Naive thymus-derived CD4-positive, alpha-beta T cell (primary cell): ENCODE data around the gene PRPF6. TPM values are rescaled to one million over a fixed set of nuclear protein-coding genes. Genes with fewer than 3 reads are reported as not detected.

Source experiments
- ATAC-seq: fragments of 150-1000 bp; cut with Tn5 transposase; 2 replicates; pipeline ENCODE4 v1.10.0; 2021; ENCODE audit warnings: mild to moderate bottlenecking, moderate library complexity
- CTCF ChIA-PET: fragments of 350-600 bp; sonication (Branson Sonifier 250); formaldehyde crosslinking; loops from one replicate; lab custom pipeline; 2021; ENCODE audit warnings: antibody characterized with exemption; lab: Charles Lee
- POLR2A ChIA-PET: fragments of 350-600 bp; sonication (Branson Sonifier 250); formaldehyde crosslinking; loops from one replicate; lab custom pipeline; 2021; ENCODE audit warnings: antibody characterized with exemption, inconsistent platforms; lab: Charles Lee
- DNase-seq, 9 donors: peaks; one replicate each; pipeline versions ENCODE4 v3.0.0 to v3.0.0-alpha.2; 2020 to 2022; ENCODE audit warnings: mixed read lengths in 1 of 9
- H3K27ac ChIP-seq: one replicate; pipeline ENCODE4 v1.7.0; 2013; ENCODE audit warnings: mild to moderate bottlenecking, low read depth, low read length, moderate library complexity
- H3K27me3 ChIP-seq, 2 donors: one replicate each; pipeline ENCODE4 v1.7.0; 2013; ENCODE audit warnings: low read length in 2 of 2, mild to moderate bottlenecking in 2 of 2, moderate library complexity in 2 of 2; ENCODE audit not compliant: control insufficient read depth in 2 of 2, insufficient read depth in 2 of 2
- H3K36me3 ChIP-seq, 3 experiments: 1 replicate in 2 of 3; 2 replicates in 1 of 3; pipeline ENCODE4 v1.7.0; 2013; ENCODE audit warnings: low read length in 3 of 3, mild to moderate bottlenecking in 3 of 3, moderate library complexity in 1 of 3; ENCODE audit not compliant: insufficient read depth in 3 of 3, control insufficient read depth in 2 of 3
- H3K4me1 ChIP-seq, 2 donors: one replicate each; pipeline ENCODE4 v1.7.0; 2013; ENCODE audit warnings: low read length in 2 of 2, mild to moderate bottlenecking in 2 of 2, moderate library complexity in 1 of 2; ENCODE audit not compliant: control insufficient read depth in 2 of 2, insufficient read depth in 2 of 2
- H3K4me3 ChIP-seq: 2 replicates; pipeline ENCODE4 v1.7.0; 2013; ENCODE audit warnings: mild to moderate bottlenecking, low read length
- H3K9me3 ChIP-seq, 3 experiments: 1 replicate in 2 of 3; 2 replicates in 1 of 3; pipeline ENCODE4 v1.7.0; 2013; ENCODE audit warnings: low read length in 3 of 3; ENCODE audit not compliant: control insufficient read depth in 2 of 3
- H3K27ac Mint-ChIP-seq, 9 donors: one replicate each; pipeline ENCODE4 v1.8.0; 2020 to 2022; ENCODE audit warnings: mixed read lengths in 9 of 9, mild to moderate bottlenecking in 8 of 9, moderate library complexity in 5 of 9, inconsistent platforms in 2 of 9
- H3K27me3 Mint-ChIP-seq, 5 donors: one replicate each; pipeline ENCODE4 v1.8.0; 2021 to 2022; ENCODE audit warnings: mixed read lengths in 5 of 5, mild to moderate bottlenecking in 1 of 5
- H3K36me3 Mint-ChIP-seq, 5 donors: one replicate each; pipeline ENCODE4 v1.8.0; 2020 to 2022; ENCODE audit warnings: mixed read lengths in 5 of 5, mild to moderate bottlenecking in 3 of 5, inconsistent platforms in 1 of 5
- H3K4me1 Mint-ChIP-seq, 7 donors: one replicate each; pipeline ENCODE4 v1.8.0; 2020 to 2022; ENCODE audit warnings: mixed read lengths in 7 of 7, mild to moderate bottlenecking in 3 of 7, inconsistent platforms in 1 of 7
- H3K4me3 Mint-ChIP-seq, 10 donors: one replicate each; pipeline ENCODE4 v1.8.0; 2020 to 2022; ENCODE audit warnings: mild to moderate bottlenecking in 10 of 10, mixed read lengths in 10 of 10, moderate library complexity in 6 of 10, inconsistent platforms in 2 of 10
- H3K9me3 Mint-ChIP-seq, 11 donors: one replicate each; pipeline ENCODE4 v1.8.0; 2020 to 2022; ENCODE audit warnings: mixed read lengths in 11 of 11, mild to moderate bottlenecking in 4 of 11, inconsistent platforms in 1 of 11, moderate library complexity in 1 of 11
- intact Hi-C, 2 donors: fragments of 100-400 bp; cut with micrococcal nuclease; formaldehyde crosslinking; loops; one replicate each; pipeline ENCODE4 v1.15.1; 2023
- polyA plus RNA-seq, 2 donors: library from polyadenylated mRNA; unstranded; fragments of 300-500 nt; fragmentation: Illumina TruSeq; gene quantifications; one replicate each; pipeline ENCODE4 v1.2.3, GENCODE V29; 2021
- total RNA-seq, 6 experiments: library from RNA in 5 of 6; stranded (reverse) in 5 of 6; gene quantifications; 1 replicate in 5 of 6; 2 replicates in 1 of 6; pipeline ENCODE4 v1.2.3 and lab custom pipeline; 2021 to 2026

The PRPF6 gene
- total and polyA plus RNA-seq, 7 experiments from 2014 or later, result 71.2 to 127 (median 86.9) TPM

DNA sequence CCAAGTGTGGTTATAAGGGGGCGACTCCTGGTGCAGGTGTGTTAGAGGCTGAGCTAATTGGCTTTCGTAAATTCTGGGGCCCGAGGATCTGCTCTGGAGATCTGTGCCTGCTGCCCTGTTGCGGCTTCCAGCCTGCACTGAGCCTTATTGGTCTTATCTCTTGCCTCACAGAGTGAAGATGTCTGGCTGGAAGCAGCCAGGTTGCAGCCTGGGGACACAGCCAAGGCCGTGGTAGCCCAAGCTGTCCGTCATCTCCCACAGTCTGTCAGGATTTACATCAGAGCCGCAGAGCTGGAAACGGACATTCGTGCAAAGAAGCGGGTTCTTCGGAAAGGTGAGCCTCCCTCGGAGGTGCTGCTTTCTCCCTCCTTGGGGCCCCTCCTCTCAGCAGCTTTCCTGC lies 20.0 kb downstream of the PRPF6 start:
- ATAC-seq, result no peak
- intact Hi-C loops, result no loop called here
- POLR2A ChIA-PET, result interaction anchor here (1.0 kb wide), 1 partner anchor 36 kb away, joined by 3 read pairs; no protein-coding TSS in a partner anchor
- H3K36me3 ChIP-seq, result peaks cover 15 to 87% (median 40%) of the 10 kb centered on the region in 3 experiments
- H3K4me3 ChIP-seq, result no peak overlapping the region
- no peak overlapping the region for H3K4me3 Mint-ChIP-seq
- no peaks in the 10 kb centered on the region for H3K9me3 Mint-ChIP-seq
- CTCF ChIA-PET, result no interaction called here
- no peaks in the 10 kb centered on the region for H3K27me3 ChIP-seq
- H3K4me1 Mint-ChIP-seq, result peaks cover 4 to 21% (median 8%) of the 10 kb centered on the region in 7 donors
- H3K36me3 Mint-ChIP-seq, result peaks cover 4 to 66% (median 30%) of the 10 kb centered on the region in 5 donors
- H3K9me3 ChIP-seq, result no peaks in the 10 kb centered on the region
- H3K4me1 ChIP-seq, result no peaks in the 10 kb centered on the region
- no peak overlapping the region for H3K27ac ChIP-seq
- peak overlapping the region in 1 of 9 donors; percentile 95 for H3K27ac Mint-ChIP-seq
- H3K27me3 Mint-ChIP-seq, result no peaks in the 10 kb centered on the region
- DNase-seq, result no peak

DNA sequence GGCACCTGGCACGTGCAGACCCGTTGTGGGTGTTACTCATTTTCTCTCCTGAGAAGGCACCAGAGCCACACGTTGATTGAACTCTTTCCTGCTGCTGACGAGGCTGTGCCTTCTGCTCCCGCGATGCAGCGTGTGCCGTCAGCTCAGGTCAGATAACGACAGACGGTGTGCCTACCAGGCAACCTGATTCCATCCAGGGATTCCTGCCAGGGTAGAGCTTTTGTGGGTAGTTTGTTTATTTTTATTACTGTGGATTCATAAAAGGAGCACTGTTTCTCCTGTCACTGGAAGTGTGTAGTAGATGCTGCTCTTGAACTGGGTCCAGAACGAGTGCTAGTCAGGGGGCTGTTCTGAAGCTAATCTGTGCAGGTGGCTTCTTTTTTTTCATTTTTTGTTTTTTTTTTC lies 20.7 kb downstream of the PRPF6 start:
- H3K4me1 ChIP-seq, result no peaks in the 10 kb centered on the region
- DNase-seq, result no peak
- Mint-ChIP-seq H3K36me3 (peaks cover 4 to 68% (median 29%) of the 10 kb centered on the region in 5 donors), H3K27me3 (no peaks in the 10 kb centered on the region), H3K27ac (peak overlapping the region in 2 of 9 donors; percentile 16 to 95), H3K4me3 (peak overlapping the region in 1 of 10 donors; percentile 67), H3K9me3 (peaks cover 0 to under 1% (median 0%) of the 10 kb centered on the region in 11 donors), H3K4me1 (peaks cover 4 to 21% (median 8%) of the 10 kb centered on the region in 7 donors)
- intact Hi-C loops, result no loop called here
- peak; percentile 69 for ATAC-seq
- no peaks in the 10 kb centered on the region for H3K27me3 ChIP-seq
- H3K36me3 ChIP-seq, result peaks cover 15 to 85% (median 38%) of the 10 kb centered on the region in 3 experiments
- ChIA-PET POLR2A (interaction anchor here (1.0 kb wide), 1 partner anchor 36 kb away, joined by 3 read pairs; no protein-coding TSS in a partner anchor), CTCF (interaction anchor here (0.6 kb wide), 1 partner anchor 99 kb away, joined by 4 read pairs; no protein-coding TSS in a partner anchor)
- no peak overlapping the region for H3K27ac ChIP-seq
- H3K4me3 ChIP-seq, result no peak overlapping the region
- no peaks in the 10 kb centered on the region for H3K9me3 ChIP-seq

DNA sequence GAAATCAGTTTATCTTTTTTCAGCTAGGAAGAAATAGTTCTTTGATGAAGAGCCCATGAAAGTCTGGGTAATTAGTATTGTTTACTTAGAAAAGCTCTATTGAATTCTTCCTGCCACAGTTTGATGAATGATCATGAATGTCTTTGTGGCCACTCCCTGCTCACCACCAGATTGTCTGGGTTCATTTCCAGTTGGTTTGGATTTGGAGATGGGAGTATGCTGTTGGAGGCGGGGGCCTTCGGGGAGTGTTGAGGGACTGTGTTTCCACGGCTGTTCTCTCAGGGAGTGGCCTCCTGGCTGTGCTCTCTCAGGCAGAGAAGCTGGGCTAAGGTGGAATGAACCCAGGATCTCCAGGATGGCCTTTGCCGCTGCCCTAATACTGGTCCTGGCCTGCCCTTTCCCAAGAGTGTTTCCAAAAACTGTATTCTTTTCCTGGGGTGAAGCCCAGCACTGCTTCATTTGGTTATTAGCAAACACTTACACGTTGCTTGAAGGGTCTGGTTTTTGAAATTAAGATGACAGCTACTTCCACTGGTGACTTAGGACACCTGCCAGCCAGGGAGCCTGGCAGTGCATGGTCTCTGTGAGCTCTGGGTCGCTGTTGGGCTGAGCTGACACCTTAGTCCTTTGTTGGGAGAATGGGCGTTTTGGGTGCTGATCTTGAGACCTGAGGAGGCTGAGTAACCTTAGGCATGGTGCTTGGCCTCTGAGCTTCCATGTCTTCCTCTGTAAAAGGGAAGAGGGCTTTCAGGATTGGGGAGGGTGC lies 23.2 kb downstream of the PRPF6 start:
- Histone ChIP-seq H3K4me1 (no peaks in the 10 kb centered on the region), H3K9me3 (peaks cover 0 to 14% (median 7%) of the 10 kb centered on the region in 3 experiments), H3K27me3 (no peaks in the 10 kb centered on the region), H3K27ac (no peak overlapping the region), H3K4me3 (no peak overlapping the region), H3K36me3 (peaks cover 16 to 92% (median 45%) of the 10 kb centered on the region in 3 experiments)
- Mint-ChIP-seq H3K27ac (peak overlapping the region in 2 of 9 donors; percentile 13 to 59), H3K27me3 (no peaks in the 10 kb centered on the region), H3K9me3 (peaks cover 0 to 16% (median 11%) of the 10 kb centered on the region in 11 donors), H3K4me1 (peaks cover 8 to 31% (median 14%) of the 10 kb centered on the region in 7 donors), H3K4me3 (peak overlapping the region in 1 of 10 donors; percentile 25), H3K36me3 (peaks cover 10 to 72% (median 36%) of the 10 kb centered on the region in 5 donors)
- POLR2A ChIA-PET, result interaction anchor here (0.6 to 1.3 kb wide), 4 partner anchors 15 to 24 kb away, joined by 3 read pairs; partner anchors contain the start of gene SAMD10
- intact Hi-C loops, result no loop called here
- ATAC-seq, result no peak
- CTCF ChIA-PET, result no interaction called here
- DNase-seq, result no peak

DNA sequence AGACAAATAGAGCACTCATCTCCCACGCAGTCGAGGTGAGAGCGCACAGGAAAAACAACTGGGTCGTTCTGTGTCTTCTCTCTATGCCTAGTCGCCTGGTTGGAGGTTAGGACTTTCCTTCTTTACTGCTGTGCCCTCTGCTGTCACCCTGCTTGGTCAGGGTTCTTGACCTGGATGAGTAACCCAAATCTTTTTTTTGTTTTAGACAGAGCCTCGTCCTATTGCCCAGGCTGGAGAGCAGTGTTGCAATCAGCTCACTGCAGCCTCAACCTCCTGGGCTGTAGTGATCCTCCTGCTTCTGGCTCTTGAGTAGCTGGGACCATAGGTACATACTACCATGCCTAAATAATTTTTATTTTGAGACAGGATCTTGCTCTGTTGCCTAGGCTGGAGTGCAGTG lies 24.5 kb downstream of the PRPF6 start:
- H3K27ac ChIP-seq, result no peak overlapping the region
- DNase-seq (no peak), ATAC-seq (no peak)
- Mint-ChIP-seq H3K27me3 (no peaks in the 10 kb centered on the region), H3K27ac (peak overlapping the region in 2 of 9 donors; percentile 36 to 73), H3K4me3 (peak overlapping the region in 1 of 10 donors; percentile 60), H3K9me3 (peaks cover 0 to 27% (median 20%) of the 10 kb centered on the region in 11 donors), H3K4me1 (peaks cover 16 to 43% (median 26%) of the 10 kb centered on the region in 7 donors), H3K36me3 (peaks cover 17 to 75% (median 46%) of the 10 kb centered on the region in 5 donors)
- POLR2A ChIA-PET, result interaction anchor here (1.3 to 2.0 kb wide), 2 partner anchors 23 to 25 kb away, joined by 3 to 4 read pairs; partner anchors contain the start of gene SAMD10
- H3K4me3 ChIP-seq, result no peak overlapping the region
- H3K27me3 ChIP-seq, result no peaks in the 10 kb centered on the region
- peaks cover 22 to 92% (median 51%) of the 10 kb centered on the region in 3 experiments for H3K36me3 ChIP-seq
- H3K4me1 ChIP-seq, result peaks cover 2 to 6% of the 10 kb centered on the region in 2 donors
- CTCF ChIA-PET, result interaction anchor here (0.6 kb wide), 1 partner anchor 20 kb away, joined by 5 read pairs; no protein-coding TSS in a partner anchor
- intact Hi-C loops, result no loop called here
- peaks cover 4 to 27% (median 19%) of the 10 kb centered on the region in 3 experiments for H3K9me3 ChIP-seq

DNA sequence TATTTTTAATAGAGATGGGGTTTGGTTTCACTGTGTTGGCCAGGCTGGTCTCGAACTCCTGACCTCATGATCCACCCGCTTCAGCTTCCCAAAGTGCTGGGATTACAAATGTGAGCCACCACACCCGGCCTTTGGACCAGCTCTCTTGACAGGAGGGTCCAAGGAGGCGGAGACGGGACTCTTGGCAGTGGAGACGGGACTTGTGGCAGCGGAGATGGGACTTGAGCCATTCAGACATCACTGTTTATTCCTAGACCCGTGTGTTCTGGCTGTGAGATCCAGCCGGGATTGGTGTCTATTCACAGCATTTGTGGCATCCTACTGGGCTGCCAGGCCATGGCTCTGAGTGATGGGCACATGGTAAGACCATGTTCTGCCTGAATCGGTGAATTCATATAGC lies 25.6 kb downstream of the PRPF6 start:
- Histone ChIP-seq H3K4me1 (peaks cover 13 to 17% of the 10 kb centered on the region in 2 donors), H3K9me3 (peaks cover 12 to 38% (median 29%) of the 10 kb centered on the region in 3 experiments), H3K27me3 (no peaks in the 10 kb centered on the region), H3K4me3 (no peak overlapping the region), H3K36me3 (peaks cover 30 to 92% (median 56%) of the 10 kb centered on the region in 3 experiments), H3K27ac (no peak overlapping the region)
- ATAC-seq (no peak), DNase-seq (no peak)
- Mint-ChIP-seq H3K9me3 (peaks cover 0 to 37% (median 22%) of the 10 kb centered on the region in 11 donors), H3K27me3 (no peaks in the 10 kb centered on the region), H3K4me3 (peak overlapping the region in 1 of 10 donors; percentile 18), H3K4me1 (peaks cover 16 to 47% (median 32%) of the 10 kb centered on the region in 7 donors), H3K27ac (peak overlapping the region in 1 of 9 donors; percentile 73), H3K36me3 (peaks cover 16 to 79% (median 46%) of the 10 kb centered on the region in 5 donors)
- intact Hi-C loops, result no loop called here
- CTCF ChIA-PET, result no interaction called here
- POLR2A ChIA-PET, result interaction anchor here (2.0 kb wide), 1 partner anchor 25 kb away, joined by 4 read pairs; no protein-coding TSS in a partner anchor

DNA sequence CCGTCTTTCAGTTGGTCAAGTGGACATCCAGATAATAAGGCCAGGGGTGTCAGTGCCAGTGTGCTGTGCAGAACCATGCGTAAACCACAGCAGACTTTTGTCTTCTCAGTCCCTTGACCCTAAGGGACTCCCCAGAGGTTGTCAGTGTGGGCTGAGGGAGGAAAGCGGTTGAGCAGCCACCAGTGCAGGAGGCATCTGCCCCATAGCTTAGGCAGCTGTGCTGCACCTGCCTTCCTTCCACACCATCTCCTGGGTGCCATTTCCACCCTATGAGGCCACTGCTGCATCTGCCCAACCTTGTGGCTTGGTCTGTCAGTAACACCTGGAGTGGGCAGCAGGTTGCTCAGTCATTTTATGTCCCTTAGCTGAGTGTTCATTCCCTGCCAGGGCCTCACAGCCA lies 26.0 kb downstream of the PRPF6 start:
- ATAC-seq, result peak; percentile 17
- H3K9me3 ChIP-seq, result peaks cover 13 to 39% (median 30%) of the 10 kb centered on the region in 3 experiments
- ChIA-PET POLR2A (interaction anchor here (2.0 kb wide), 1 partner anchor 25 kb away, joined by 4 read pairs; no protein-coding TSS in a partner anchor), CTCF (interaction anchor here (0.8 kb wide), 1 partner anchor 97 kb away, joined by 3 read pairs; no protein-coding TSS in a partner anchor)
- DNase-seq, result no peak
- Mint-ChIP-seq H3K4me3 (peak overlapping the region in 1 of 10 donors; percentile 68), H3K9me3 (peaks cover 0 to 38% (median 22%) of the 10 kb centered on the region in 11 donors), H3K4me1 (peaks cover 13 to 44% (median 30%) of the 10 kb centered on the region in 7 donors), H3K27ac (peak overlapping the region in 1 of 9 donors; percentile 73), H3K27me3 (no peaks in the 10 kb centered on the region), H3K36me3 (peaks cover 13 to 75% (median 42%) of the 10 kb centered on the region in 5 donors)
- H3K27ac ChIP-seq, result no peak overlapping the region
- H3K4me3 ChIP-seq, result no peak overlapping the region
- H3K4me1 ChIP-seq, result peaks cover 15 to 18% of the 10 kb centered on the region in 2 donors
- intact Hi-C loops, result no loop called here
- H3K36me3 ChIP-seq, result peaks cover 30 to 89% (median 56%) of the 10 kb centered on the region in 3 experiments
- H3K27me3 ChIP-seq, result no peaks in the 10 kb centered on the region
